Tongue (tissue), 2 donors: ENCODE data around the gene FRMD4A. TPM values are rescaled to one million over a fixed set of nuclear protein-coding genes. Genes with fewer than 3 reads are reported as not detected.
"Not testable (repeated sequence)": the region's sequence is repeated elsewhere in the genome, so short reads cannot be mapped to it uniquely, and the experiment has no call there.

ENCODE experiments used
- DNase-seq: peaks from one replicate; pipeline ENCODE4 v3.0.0-alpha.2; 2015
- total RNA-seq: library from RNA; depleted of rRNA; stranded (reverse); fragments of >200 nt; gene quantifications from one replicate; pipeline ENCODE4 v1.2.3, GENCODE V29; 2014

The FRMD4A gene
- total RNA-seq, 1 donor from 2014 or later: 29.5 TPM

- no peak for DNase-seq
Measured at GRCh38 chr10:13946209-13946460, 384.6 kb downstream of the FRMD4A start.

- no peak for DNase-seq
Measured at GRCh38 chr10:13945390-13946208, 385.1 kb downstream of the FRMD4A start.

- DNase-seq: peak; percentile 45
Measured at GRCh38 chr10:13944823-13945222, 385.9 kb downstream of the FRMD4A start.

GRCh38 chr10:13943735-13944398, 386.9 kb downstream of the FRMD4A start:
- no peak for DNase-seq

GRCh38 chr10:13942035-13942434, 388.7 kb downstream of the FRMD4A start:
- DNase-seq: no peak

- peak; percentile 76 for DNase-seq
Measured at GRCh38 chr10:13939391-13939790, 391.3 kb downstream of the FRMD4A start.

- DNase-seq: peak; percentile 85
Measured at GRCh38 chr10:13938950-13939349, 391.8 kb downstream of the FRMD4A start.

- no peak for DNase-seq
Measured at GRCh38 chr10:13936826-13937225, 393.9 kb downstream of the FRMD4A start.

- DNase-seq: peak; percentile 61
Measured at GRCh38 chr10:13930120-13930519, 400.6 kb downstream of the FRMD4A start.

GRCh38 chr10:13928451-13928850, 402.3 kb downstream of the FRMD4A start:
- peak; percentile 60 for DNase-seq

- no peak for DNase-seq
Measured at GRCh38 chr10:13925971-13926780, 404.5 kb downstream of the FRMD4A start.

GRCh38 chr10:13924040-13924725, 406.5 kb downstream of the FRMD4A start:
- DNase-seq: no peak

- DNase-seq: no peak
Measured at GRCh38 chr10:13922586-13922985, 408.1 kb downstream of the FRMD4A start.

- no peak for DNase-seq
Measured at GRCh38 chr10:13921941-13922340, 408.8 kb downstream of the FRMD4A start.

GRCh38 chr10:13921131-13921530, 409.6 kb downstream of the FRMD4A start:
- not testable (repeated sequence) for DNase-seq

- no peak for DNase-seq
Measured at GRCh38 chr10:13920465-13920864, 410.3 kb downstream of the FRMD4A start.

- no peak for DNase-seq
Measured at GRCh38 chr10:13920031-13920430, 410.7 kb downstream of the FRMD4A start.

- no peak for DNase-seq
Measured at GRCh38 chr10:13917791-13918190, 412.9 kb downstream of the FRMD4A start.

GRCh38 chr10:13916384-13916947, 414.3 kb downstream of the FRMD4A start:
- DNase-seq: no peak

GRCh38 chr10:13915710-13916109, 415.0 kb downstream of the FRMD4A start:
- DNase-seq: no peak

GRCh38 chr10:13913897-13914296, 416.8 kb downstream of the FRMD4A start:
- no peak for DNase-seq
